Activated gamma-delta T cell (primary cell): Measurements from ENCODE around the gene RIPK4.

ENCODE experiments used
- DNase-seq: peaks from one replicate; lab custom pipeline; 2025; lab: John Stamatoyannopoulos, UW

Gene RIPK4

DNA sequence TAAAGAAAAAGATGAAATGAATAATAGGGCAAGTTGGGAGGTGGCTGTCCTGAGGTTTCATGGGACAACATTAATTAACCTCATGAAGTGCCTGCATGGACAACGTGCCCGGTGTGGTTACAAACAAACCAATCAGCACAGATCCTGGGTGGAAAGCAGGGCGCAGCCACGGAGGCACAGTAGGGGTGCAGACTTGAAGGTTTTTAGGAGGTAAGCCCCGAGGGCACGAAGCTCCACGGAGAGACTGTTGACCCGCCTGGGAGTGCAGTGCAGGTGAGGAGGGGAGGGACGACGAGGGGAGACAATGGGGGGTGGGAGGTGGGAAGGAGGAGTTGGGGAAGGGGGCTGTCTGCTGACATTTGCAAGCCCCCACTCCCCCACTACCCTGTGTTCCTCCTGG lies 2.3 kb upstream of the RIPK4 start:
- no peak for DNase-seq

DNA sequence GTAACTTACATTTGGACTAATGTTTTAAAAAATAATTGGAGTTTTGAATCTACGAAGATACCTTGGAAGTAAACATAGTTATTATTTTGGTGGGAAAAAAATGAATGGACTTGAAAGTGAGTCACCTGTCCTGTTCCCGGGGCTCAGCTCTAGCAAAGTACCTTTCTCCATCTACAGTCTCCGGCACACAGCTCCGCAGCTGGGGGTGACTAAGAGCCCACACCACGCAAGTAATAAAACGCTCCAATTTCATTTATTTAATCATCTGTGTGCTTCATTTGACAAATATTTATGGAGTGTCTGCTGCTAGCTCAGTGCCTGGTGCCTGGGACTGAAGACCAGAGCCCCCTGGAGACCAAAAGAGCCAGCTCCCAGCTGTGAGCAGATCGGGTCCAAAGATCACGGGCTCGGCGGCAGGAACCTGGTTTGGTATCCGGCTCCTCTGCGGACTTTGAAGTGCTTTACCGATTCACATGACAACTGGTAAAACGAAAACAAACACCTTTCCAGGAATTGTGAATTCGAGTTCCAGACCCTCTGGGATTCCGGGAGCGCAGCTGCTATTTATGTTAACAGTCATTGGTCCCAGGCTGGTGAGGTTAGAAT lies 1.7 kb upstream of the RIPK4 start:
- DNase-seq = no peak

DNA sequence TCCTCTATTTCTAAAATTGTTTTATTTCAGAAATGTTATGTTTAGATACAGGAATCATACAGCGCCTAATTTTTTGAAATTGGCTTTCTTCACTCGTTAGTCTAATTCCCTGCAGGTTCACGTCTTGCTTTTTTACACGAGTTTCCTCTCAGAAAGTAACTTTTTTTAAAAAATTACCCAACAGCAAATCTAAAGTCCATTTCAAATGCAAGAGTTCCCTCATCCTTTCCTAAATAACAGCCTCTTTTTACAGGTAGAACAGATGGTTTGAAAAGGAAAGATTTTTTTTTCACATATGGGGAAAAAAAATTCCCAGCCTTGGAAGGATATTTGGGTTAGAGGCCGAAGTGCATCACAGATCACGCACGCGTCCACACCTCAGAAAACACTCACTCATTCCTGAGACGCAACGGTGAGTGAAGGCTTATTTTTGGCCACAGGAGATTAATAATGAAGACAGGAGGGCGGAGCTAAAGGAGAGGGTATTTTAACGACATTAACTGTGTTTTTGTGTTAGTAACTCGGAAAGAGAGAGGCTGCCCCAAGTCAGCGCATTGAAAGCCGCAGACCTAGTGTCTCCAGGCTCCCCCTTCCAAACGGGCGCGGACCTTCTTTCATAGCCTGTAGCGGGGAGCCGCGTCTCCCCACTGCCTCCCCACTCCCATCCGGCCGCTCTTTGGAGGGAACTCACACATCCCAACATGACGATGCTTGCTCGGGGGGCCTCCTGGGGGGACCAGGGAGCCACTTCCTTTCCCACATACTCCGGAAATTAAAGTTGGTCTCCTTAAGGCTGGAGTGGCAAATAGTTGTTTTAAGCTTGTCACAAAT lies 969 bp upstream of the RIPK4 start:
- DNase-seq = no peak

DNA sequence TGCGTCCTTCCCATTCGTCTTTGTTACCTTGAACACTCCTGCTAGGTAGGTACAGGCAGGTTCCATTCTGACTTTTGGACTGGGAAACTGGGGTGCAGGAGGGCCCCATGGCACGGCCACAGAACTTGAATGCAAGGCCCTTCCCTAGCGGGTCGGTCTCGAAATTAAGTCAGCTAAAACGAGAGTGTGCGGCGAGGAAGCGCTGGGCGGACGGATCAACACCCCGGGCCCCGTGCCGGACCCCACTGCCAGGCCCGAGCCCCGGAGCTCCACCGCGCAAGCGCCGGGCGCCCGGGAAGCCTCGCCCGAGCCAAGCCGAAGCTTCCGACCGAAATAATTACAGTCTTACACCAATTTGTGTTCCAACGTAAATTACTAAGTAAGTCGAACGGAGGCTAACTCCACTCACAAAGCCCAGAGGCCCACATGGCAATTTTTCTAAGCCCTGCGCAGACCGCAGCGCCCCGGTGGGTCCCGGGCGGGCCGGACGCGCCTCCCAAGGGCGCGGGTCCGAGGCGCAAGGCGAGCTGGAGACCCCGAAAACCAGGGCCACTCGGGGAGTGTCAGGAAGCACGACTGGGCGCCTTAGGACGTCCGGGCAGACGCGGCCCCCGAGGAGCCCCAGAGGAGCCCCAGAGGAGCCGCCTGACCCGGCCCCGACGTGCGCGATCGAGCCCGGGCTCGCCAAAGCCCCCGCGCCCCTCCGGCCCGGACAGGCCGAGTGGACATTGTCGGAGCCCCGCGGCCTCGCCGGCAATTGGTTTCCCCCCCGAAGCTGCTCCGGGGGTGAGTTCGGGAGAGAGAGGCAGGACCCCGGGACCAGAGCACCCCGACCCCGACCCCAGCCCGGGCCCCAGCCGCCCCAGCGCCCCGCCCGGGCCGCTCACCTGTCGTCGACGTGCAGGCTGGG lies 624 bp downstream of the RIPK4 start:
- no peak for DNase-seq

DNA sequence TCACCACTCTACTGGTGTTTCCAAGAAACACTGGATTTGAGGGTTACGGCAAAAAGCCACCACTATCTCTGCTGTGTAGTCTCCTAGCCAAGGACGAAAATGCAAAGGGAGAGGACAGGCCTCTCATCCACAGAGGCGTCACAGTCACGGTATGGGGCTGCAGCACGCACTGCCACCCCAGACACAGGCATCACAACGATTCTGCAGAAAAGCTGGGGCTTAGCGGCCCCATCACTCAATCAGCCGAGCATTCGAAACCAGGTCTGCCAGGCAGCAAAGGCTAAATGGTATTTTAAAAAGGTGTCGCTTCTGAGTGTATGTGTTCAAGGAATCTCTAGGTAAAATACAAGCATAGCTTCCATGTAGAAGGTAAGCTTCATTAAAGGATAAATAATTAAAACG lies 1.4 kb downstream of the RIPK4 start:
- no peak for DNase-seq

DNA sequence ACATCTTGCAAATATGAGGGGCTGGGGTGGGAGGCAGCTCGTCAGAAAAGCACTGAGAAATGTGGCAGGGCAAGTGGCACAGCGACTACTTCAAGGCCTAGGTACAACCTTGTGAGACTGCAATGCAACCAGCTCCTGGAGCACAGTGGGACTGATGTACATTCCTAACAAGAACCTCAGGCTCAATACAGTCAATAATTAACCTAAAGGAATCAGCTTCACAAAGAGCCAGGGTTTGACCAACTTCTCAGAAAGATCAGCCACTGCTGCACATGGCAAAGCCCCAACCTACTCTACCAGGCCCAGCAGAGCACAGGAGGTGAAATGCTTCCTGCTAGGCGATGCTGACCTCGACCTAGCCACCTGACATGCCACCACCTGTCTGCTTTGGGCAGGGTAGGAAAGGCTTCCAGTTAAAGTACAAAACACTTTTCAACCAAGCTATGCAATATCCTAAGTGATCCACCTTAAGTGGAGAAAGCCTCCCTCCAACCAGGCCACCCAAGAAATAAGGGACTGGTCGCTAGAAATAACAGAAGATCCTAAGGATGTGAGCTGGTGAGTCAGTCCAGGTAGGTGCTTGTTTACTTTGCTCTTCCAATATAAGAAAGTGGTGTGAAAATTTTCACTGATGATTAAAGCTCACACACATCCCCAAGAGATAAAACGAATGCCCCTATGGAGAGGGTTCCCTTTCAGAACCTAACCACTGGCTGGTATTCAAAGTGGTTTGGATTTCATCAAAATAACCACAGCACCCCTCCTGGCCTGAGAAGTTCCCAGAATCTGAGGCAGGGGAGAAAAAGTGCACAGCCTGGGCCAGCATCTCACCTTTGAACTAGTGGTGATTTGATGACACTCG lies 2.1 kb downstream of the RIPK4 start:
- DNase-seq = no peak

DNA sequence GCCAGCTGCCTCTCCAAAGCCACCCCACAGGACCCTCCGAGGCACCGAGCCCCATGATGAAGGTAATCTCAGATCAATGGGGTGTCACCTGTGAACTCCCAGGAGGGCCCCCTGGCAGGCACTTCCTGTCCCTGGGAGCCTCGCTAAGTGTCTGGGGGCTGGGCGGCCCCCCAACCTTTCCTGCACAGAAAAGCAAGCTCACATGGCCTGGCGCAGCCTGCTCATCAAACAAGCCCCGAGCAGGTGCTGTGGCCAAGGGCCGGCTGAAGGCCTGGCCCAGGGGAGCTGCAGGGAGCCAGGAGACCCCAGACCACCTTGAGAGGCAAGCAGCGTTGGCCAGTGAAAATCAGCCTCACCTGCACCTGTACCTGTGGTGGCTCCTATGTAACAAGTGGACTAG lies 2.9 kb downstream of the RIPK4 start:
- DNase-seq = no peak

DNA sequence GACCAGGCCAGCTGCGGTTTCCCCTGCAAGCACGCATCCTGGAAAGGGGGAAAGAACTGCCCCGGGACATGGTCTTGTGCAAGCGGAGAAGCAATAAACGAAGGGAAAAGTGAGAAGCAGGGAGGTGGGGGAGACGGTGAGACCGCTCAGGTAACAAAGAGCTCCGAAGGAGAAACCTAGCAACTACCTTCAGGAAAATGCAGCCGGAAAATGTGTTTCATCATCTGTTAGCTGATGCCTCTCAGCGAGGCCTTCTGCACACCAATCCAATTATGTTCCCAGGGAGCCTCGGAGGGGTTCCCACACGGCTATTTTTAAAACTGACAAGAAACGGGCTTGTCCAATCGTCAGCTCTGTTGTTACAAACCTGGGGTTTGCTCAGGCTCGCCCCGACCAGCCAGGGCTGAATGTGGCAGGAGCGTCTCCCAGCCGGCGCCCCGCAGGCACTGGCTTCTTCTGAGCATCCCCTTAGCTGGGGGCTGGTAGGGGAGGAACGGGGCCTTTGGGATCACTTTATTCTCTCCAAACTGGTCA lies 3.4 kb downstream of the RIPK4 start:
- DNase-seq = no peak

DNA sequence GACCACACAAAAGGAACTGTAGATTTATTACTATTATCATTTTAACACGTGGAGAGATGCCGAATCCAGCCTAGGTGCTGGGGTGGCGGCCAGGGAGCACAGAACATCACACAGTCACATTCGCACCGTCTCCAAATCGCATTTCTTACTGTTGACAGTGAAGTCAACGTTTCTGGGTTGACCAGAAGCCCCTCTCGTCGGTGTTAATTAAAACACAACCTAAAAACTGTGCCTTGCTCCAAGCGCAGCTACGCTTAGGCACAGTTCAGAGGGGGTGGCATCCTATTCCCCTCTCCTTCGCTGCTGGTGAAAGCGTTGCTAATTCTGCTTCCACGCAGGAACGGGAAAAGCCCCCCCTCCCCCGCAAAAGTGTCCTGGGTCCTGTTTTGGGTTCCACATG lies 4.1 kb downstream of the RIPK4 start:
- DNase-seq = no peak

DNA sequence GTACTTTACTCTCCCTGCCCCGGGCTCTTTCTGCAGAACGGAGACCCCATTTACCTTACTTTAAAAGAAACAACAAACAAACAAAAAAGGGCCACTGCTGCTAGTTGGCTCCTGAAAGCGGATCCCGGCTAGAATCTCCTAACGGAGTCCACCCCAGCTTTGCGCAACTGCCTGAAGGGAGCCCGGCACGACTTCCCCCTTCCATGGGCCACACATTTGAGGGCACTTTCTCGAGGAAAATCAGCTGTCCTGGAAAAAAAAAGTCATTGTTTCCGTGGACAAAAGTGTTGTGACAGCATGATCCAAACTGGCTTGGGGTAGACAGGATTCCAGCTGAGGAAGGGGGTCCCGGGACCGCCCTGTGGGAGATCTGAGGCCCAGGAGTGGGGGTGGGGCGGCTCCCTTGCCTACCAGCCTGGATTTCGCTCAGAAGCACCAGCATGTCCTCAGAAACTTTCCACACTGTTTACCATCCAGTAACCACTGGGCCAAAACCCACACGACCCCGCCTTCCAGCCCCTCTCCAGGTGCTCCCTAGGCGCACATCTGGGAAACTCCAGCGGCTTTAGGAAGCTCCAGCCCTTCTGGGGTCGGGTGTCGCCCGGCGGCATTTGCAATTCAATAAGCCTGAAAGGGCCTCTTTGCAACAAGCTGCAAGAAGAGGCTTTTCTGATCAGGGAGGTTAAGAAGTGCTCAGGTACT lies 4.8 kb downstream of the RIPK4 start:
- DNase-seq = no peak

DNA sequence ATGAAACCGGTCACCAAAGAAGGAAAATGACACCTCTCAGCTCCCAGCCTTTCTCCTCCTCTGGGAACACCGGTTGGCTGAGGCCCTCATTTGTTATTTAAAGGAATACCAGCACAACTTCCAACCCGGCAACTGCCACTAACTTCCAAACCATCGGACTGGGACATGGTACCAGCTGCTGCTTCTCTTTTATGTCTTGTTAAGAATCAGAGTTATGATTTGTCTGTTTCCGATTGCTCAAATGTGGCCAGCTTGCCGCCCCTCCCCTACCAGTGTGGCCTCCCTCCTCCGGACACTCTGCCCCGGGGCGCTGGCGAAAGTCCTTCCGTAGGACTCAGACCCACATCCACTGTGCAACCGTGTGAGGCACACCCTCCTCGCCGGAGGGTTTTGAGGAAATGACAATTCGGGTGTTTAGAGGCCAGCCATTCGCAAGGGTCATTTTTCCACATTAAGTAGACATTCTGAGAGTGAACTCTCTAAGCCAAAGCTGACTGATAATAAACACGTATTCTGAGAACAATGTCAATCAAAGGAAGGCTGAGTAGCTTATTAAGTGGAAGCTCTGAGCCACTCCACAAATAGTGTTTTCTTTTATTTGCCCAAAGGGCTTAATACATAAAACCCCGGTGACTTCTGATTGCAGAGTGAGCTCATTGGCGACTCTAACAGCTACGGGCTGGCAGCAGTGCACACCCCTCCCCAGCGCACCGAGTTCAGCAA lies 5.5 kb downstream of the RIPK4 start:
- no peak for DNase-seq

DNA sequence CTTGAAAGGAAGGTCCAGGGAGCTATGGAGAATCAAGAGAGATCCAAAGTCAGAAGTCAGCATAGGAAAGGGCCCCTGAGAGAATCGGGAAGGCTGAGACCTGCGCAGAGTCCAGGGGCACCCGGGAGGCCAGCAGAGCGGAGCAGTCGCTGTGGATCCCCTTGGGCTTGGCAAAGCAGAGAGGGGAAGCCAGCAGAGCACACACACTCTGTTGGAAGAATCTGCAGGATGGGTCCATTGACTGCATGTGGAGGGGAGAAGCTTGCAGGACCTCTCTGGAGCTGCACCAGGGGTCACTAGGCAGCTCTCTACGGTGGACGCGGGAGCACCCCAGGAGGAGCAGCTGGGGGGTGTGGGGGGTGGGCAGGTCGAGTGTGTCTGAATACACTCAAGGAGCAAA lies 6.4 kb downstream of the RIPK4 start:
- DNase-seq = no peak

DNA sequence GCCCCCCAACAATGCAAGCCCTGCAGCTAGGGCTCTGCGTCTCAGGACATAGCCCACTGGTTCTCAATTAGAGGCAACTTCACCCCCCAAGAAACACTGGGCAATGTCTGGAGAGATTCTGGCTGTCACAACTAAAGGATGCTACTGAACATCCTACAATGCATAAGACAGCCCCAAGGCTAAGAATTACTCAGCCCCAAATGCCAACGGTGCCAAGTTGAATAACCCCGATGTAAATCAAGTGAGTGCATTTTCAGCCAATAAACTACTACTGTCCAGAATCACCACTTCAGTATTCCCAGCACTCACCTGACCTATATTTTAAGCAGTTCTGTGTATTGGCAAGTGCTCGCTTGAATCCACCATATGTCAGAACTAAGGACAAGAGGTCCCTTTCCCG lies 6.9 kb downstream of the RIPK4 start:
- DNase-seq = no peak

DNA sequence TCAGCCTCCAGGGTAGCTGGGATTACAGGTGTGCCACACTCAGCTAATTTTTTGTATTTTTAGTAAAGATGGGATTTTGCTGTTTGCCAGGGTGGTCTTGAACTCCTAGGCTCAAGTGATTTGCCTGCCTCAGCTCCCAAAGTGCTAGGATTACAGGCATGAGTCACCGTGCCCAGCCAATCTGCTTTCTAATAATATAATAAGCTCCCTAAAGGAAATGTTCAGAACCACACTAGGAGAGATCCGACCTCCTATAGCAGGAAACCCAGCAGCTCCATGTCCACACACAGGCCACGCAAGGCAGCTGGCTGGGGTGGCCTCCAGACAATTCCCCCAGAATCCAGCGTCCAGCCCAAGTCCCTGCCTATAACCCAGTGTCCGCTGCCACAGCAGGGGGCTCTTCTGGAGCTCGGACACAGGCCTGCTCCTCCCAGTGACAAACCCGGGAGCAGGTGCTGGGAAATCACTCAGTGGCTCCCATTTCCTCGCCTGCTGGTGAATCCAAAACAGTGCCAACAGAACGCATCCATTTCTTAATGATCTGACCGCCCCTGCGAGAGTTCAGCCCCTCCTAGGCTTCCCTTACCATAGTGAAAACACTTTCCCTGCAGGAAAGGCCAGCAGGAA lies 7.5 kb downstream of the RIPK4 start:
- DNase-seq = no peak

DNA sequence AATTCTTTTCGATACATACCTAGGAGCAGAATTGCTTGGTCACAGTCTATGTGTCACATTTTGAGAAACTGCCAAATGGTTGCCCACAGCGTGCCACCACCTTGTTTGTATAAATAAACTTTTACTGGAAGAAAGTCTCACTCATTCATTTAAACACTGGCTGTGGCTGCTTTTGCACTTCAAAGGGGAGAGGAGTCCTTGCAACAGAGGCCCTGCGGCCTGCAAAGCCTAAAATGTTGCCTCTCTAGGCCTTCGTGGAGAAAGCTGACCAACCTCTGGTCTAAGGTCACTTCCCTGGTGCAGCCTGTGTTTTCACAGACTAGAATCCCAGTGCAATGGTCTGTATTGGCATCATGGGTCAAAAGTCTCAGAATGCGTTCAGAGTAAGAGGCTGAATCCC lies 8.3 kb downstream of the RIPK4 start:
- no peak for DNase-seq

DNA sequence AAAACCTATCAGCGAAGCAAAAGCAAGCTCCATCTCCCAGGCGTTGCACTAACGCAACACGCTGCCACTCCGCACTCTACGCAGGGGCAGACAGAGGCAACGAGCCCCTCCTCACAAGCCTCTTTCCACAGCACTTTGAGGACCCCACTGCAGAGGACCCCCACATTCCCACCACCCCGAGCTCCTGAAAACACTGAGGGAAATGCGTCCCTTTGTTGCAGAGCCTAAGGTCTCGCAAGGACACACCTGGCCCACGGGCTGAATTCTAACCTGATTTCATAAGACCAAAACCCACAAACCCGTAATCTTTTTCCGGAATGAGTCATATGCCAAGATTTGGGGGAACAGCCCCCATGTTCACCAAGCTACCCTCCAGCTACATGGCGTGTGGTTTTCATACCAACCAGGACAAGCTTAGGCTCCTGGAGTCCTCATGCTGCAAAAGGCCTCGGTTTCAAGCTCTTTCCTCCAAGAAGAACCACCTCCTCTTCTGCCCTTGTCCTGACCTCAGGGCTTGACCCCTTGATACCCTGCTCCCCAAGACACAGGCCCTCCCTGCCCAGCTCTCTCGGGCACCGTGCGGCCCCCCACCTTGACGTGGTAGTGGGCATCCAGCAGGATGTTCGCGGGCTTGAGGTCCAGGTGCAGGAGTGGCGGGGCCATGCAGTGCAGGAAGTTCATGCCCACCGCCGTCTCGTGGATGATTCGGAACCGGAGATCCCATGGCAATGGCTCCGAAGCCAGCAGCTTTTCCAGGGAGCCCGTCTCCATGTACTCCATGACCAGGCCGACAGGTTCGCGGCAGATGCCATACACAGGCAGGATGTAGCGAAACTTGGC lies 10.7 kb downstream of the RIPK4 start:
- DNase-seq = no peak

DNA sequence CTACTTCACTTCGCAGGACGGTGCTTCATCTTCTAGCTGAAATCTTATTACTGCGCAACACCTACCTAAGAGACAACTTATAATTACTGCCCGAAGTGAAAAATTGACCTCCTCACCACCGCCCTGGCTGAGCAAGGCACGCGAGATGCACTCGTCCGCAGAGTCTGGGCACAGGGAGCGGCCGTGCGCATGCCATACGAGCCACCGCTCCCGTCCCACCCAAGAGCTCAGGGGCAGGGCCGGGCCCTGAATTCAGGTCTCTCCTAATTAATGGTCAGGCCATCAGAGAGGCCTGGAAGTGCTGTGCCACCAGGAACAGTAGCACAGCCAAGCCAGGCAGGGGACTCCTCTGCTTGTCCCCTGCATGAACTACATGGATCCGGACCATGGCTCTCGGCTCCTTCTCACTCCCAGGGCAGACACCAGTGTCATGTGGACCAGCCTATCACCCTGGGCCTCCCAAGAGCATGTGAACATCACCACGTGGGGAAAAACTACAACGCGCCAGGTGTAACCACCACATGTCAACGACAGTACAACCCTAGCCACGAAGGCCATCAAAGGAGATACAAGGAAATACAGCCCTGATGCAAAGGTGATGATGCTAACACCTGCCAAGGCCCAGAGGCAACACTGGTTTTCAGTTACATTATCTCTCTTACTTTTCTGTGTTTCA lies 11.5 kb downstream of the RIPK4 start:
- DNase-seq = no peak

DNA sequence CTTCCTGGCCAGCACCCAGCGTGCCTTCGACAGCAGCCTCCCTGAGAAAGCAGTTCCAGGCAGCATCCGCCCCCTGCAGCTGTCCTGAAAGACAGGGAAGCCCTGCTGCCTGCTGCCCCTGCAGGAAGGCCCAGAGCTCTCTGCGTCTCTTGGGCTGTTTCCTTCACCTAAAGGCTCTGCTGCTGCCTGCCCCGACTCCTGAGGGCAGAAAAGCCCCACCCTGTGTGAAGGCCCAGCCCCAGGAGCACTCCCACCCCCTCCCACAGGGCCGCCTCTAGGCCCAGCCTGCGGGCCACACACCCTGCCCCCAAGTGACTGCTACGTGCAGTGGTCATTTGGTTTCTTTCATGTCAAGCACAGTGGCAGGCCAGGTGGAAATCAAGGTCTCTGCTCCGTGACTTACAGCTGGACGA lies 12.4 kb downstream of the RIPK4 start:
- no peak for DNase-seq
